ENCODE measurements around the gene KLF18.
"Not testable (repeated sequence)": the region's sequence is repeated elsewhere in the genome, so short reads cannot be mapped to it uniquely, and the experiment has no call there.

Gene KLF18

DNA sequence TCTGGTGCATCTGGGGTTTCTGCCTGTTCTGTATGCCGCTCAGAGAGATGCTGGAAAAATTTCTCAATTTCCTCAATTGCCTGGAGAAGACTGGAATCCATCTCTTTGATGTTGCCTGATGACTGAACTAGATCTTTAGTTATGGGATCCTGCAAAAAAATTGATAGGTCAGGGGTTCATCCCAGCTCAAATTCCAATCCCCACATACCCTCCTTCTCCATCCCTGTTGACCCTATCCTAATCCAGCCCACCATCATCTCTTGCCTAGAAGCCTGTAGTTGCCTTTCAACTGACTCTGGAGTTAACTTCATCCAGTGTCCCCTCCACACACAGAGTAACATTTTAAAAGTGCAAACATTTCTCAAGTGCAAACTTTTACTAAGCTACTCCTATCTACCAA, at the start of gene KLF18:
KLF18 (minus strand) TSS at position 101 of the 400 bp plus-strand sequence; CDS start at position 101, 0 bp downstream.
- intact Hi-C loops (cut with DNase I) = no loop called here
- no peak for DNase-seq

DNA sequence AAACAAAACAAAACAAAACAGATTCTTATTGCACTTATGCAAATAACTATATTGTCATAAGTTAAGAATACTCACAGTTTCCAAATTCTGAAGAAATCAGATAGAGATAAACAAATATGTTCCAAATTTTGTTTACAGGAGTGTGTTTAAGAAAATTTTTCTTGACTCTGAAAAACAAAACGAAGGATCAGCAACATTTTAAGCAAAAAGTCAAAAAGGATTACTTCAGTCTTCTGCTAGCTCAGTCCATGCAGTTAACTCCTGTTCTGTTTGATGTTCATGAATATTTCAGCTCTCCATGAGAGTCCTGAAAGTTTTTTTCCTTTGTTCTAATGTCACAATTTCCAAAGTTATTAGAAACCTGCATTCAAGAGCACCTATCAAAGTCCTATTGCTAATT, 33.2 kb upstream of the KLF18 start:
- intact Hi-C loops (cut with DNase I) = no loop called here

DNA sequence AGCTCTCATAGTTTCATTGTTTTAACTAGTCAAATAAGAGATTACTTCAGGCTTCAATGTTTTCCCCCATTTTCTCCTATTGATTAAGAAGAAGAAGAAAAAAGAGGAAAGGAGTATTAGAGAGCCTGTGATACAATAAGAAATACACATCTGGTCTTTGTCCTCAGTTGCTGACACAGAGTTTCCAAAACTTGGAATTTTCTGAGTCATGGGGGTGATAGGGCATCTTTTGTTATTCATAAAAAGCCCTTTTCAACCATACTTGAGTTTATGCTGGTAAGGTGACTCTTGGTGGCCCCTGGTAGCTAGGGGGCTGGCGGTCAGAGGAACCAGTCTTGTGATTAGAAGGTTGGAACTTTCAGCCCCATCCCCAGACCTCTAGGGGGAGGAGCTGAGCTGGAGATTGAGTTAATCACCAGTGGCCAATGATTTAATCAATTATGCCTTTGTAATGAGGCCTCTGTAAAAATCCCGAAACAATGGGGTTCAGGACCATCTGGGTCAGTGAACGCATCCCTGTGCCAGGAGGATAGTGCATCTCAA, 28.9 kb upstream of the KLF18 start:
- no peak for DNase-seq
- intact Hi-C loops (cut with DNase I) = no loop called here

More for the DNA sequence above, 33.2 kb upstream of the KLF18 start:
- no peak for DNase-seq

DNA sequence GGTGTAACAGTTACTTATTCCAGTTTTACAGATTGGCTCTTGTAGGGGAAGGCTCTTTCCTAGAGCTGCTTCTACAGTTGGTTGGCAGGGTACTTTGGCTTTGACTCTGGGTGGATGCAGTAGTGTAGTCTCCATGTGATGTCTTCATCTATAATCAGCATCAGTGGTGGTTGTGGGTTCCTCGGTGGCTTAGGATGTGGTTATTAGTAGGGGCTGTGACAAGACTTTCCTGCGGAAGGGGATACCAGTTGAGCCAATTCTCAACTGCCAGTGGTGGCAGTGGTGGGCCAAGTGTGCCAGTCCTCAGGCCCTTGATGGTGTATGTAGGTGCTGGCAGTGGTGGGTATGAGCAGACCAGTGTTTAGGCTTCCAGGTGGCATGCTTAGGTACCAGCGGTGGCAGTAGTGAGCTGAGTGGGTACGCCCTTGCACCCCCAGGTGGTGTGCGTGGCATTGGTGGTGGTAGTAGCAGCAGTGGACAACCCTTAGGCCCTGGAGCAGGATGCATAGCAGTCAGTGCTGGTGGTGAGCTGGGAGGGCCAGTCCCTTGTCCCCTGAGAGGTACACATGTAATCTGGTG, 27.2 kb upstream of the KLF18 start:
- intact Hi-C loops (cut with DNase I) = no loop called here
- DNase-seq = no peak

DNA sequence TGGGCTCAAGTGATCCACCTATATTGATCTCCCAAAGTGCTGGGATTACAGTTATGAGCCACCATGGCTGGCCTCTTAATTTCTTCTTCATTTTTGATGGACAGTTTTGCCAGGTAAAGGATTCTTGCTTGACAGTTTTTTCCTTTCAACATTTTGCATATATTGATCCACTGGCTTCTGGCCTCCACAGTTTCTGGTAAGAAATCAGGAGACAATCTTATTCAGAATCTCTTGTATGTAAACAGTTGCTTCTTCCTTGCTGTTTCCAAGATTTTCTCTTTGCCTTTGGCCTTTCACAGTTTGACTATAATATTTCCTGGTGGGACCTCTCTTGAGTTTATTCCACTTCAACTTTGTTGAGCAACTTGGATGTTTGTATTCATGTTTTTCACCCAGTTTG, 20.1 kb upstream of the KLF18 start:
- intact Hi-C loops (cut with DNase I) = no loop called here
- no peak for DNase-seq

DNA sequence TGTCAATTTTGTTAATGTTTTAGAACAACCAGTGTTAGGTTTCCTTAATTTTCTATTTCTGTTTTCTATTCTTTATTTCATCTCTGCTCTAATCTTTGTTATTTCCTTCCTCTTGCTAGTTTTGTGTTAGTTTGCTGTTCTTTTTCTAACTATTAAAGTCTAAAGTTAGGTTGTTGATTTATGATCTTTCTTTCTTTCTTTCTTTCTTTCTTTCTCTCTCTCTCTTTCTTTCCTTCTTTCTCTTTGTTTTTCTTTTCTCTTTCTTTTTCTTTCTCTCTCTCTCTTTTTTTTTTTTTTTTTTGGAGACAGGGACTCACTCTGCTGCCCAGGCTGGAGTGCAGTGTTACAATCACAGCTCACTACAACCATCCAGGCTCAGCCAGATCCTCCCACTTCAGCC, 17.4 kb upstream of the KLF18 start:
- no peak for DNase-seq
- intact Hi-C loops (cut with DNase I) = no loop called here

DNA sequence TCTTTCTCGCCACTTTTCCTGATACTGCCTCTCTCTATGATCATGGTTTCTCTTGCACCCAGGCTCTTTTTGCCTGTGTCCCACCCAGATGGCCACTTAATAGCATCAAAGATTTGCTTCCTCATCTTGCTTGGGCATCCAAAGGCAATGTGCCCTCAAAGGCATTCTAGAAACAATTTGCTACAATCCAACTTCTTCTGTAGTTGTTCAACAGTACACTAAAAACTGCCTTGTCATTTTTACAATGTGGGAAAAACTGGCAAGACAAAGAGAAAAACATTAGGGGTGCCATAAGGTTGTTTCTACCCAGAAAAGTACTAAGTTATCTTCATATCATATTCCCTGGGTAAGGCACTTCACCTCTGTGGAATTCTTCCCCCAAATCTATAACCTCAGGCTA, 16.5 kb upstream of the KLF18 start:
- intact Hi-C loops (cut with DNase I) = no loop called here
- no peak for DNase-seq

DNA sequence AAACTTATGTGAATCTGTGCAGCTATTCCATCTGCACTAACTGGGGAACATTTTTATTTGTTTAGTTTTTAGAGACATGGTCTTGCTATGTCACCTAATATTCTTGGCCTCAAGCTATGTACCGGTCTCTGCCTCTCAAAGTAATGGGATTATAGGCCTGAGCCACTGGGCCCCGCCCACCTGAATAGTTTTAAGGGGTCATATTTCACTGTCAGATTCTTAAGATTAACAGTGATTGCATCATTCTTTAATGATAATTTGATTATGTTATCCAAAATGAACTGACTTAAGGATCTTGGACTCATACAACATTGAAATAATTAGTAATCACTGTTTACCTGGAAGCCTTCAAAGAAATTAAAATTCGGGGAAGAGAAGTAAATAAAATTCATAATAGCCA, 12.6 kb upstream of the KLF18 start:
- intact Hi-C loops (cut with DNase I) = no loop called here
- no peak for DNase-seq

DNA sequence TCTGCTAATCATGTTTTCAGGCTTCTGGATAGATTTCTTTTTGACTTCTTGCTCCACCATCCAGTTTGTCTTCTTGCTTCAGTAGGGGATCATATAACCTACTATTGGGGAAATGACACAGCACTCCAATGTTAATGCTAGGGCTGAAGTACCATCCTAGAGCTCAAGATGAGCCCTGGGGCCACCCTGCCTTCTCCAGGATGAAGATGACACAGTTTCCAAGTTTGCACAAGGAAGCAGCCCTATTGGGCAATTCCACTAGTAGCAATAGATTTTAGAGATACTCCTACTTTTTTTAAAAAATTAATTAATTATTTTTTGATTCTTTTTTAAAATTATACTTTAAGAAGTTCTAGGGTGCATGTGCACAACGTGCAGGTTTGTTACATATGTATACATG, 11.3 kb upstream of the KLF18 start:
- DNase-seq = no peak
- intact Hi-C loops (cut with DNase I) = no loop called here

DNA sequence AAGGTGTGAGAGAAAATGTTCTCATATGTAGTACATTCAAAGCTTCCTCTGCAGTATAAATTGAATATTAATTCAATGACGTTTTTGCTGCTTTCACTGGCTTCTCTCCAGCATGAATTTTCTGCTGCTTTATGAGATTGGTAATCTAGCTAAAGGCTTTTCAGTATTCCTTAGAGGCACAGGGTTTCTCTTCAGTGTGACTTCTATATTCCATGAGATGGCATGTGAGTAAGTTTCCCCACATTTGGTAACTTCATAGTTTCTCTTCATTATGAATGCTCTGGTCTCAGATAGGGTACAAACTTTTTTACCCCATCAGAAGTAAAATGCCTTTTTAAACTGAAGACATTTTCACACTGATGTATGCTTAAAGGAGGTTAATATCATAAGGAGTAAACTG, 10.4 kb upstream of the KLF18 start:
- intact Hi-C loops (cut with DNase I) = no loop called here
- DNase-seq = no peak

DNA sequence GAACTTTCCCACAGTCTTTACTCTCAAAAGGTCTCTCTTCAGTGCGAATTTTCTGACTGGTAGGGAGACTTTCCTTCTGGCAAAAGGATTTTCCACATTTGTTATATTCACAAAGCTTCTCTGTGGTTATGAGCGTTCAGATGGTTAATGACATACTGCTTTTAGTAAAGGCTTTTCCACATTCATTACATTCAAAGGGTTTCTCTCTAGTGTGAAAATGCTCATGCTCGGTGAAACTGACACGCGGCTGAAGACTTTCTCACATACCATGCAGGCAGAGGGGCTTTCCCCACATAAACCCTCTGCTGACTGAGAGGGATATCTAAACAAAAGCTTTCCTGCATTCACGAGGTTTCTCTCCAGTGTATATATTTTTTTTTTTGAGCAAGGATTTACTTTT, 9.9 kb upstream of the KLF18 start:
- intact Hi-C loops (cut with DNase I) = no loop called here
- no peak for DNase-seq

DNA sequence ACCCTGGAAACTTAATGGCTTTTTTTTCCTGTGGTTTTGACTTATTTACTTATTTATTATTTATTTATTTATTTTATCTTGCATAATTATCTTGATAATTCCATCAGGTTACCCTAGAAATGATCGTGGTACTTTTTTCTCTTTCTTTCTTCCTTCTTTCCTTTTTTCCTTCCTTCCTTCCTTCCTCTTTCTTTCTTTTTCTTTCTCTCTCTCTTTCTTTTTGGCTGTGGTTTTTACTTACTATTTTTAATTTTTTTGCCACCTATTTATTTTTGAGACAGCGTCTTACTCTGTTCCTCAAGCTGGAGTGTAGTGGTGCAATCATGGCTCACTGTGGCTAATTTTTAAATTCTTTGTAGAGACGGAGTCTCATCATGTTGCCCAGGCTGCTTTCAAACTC, 6.2 kb upstream of the KLF18 start:
- intact Hi-C loops (cut with DNase I) = no loop called here
- DNase-seq = no peak

DNA sequence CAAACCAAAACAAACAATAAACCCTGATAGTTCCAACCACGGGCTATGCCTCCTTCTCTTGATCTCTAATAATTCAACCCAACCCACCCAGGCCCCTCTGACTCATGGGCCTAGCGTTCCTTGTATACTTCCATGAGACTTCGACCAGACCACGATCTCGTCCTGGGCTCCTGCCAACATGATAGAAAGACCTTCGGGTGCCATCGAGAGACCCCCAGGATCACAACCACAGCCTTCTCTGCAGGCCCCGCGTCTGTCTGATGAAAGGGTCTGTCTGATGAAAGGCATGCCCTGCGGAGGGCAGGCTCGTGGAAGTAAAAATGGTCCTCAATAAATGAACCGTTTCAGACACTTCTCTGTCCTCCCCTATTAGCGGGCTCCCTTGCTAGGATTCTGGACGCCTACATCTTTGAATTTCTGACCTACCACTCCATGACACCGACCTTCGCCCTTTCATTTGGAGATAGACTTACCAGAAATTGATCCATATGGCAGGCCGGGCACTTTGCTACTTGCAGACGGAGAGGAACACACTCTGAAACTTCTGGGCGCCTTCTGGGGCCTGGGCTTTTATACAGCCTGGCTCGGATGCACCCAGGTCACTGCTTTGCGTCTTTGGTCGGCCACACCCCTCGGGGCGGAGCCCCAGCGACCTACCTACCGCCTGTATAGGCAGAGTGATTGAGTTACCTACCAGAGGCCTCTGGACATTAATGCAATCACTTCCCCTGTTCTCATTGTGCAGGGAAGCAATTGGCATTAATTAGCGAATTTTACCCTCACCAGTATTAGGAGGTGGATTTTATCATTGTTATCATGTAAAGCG, 5.3 kb upstream of the KLF18 start:
- DNase-seq = no peak
- intact Hi-C loops (cut with DNase I) = no loop called here

DNA sequence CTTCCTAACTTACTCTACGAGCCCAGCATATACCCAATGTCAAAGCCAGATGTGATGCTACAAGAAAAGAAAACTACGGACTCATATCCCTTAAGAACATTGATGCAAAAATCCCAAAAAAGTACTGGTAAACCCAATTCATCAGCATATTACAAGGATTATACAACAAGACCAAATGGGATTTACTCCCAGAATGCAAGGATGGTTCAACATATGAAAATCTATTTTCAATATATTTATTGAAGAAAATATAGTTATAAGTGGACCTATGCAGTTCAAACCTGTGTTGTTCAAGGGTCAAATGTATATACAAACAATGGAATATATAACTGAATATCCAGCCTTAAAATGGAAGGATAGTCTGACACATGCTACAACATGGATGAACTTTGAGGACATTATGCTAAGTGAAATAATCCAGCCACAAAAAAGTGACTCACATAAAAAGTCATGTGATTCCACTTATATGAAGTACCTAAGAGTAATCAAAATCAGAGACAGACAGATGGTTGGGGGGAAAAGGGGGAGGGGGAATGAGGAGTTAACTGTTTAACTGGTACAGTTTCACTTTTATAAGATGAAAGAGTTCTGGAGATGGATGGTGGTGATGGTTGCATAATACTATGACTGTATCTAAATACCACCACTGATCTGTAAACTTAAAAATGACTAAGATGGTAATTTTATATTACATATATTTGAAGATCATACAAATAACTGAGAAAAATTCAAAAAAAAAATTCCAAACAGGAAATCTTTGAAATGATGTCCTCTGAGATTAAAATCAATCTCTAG, 3.7 kb upstream of the KLF18 start:
- DNase-seq = no peak
- intact Hi-C loops (cut with DNase I) = no loop called here

DNA sequence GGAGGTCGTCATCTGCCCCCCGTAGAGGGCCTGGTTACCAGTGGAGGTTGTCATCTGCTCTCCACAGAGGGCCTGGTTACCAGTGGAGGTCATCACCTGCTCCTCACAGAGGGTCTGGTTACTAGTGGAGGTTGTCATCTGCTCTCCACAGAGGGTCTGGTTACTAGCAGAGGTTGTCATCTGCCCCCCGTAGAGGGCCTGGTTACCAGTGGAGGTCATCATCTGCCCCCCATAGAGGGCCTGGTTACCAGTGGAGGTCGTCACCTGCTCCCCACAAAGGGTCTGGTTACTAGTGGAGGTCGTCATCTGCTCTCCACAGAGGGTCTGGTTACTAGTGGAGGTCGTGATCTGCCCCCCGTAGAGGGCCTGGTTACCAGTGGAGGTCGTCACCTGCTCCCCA, 1.9 kb downstream of the KLF18 start:
- DNase-seq; intact Hi-C loops (cut with DNase I): not testable (repeated sequence)

DNA sequence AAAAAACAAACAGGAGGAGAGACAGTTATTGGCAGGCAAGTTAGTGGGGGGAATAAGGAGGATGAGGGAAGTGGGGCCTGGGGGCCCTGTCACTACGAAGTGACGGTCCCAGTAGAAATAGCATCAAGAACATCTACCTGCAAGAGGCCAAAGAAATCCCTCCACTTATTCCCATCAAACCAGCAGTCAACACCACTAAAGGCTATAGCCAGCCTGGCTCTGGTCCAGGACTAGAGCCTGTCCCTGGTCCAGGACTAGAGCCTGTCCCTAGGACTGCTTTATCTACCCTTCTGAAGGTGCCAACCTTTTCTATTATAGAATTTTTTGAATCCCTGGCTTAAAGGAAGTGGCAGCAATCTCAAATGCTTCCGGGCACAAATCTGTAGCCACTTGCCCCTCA, 3.2 kb downstream of the KLF18 start:
- intact Hi-C loops (cut with DNase I) = no loop called here
- DNase-seq = no peak

DNA sequence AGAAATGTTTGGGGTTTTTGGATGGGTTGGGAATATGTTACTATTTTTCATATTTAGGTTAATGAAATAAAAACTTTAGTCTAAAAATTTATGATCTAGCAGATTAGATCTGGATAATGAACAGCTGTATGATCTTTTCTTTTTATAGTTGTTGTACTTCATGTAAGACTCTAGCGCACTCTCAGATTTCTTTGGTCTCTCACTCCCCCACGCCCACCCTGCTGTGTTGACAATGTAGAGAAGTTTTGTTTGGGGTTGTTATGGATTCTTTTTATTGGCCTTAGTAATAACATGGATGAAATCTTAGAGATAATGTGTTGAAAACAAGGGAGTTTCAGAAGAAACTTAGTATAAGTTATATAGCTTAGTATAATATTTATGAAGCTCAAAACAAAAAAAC, 5.5 kb downstream of the KLF18 start:
- DNase-seq = no peak
- intact Hi-C loops (cut with DNase I) = no loop called here

DNA sequence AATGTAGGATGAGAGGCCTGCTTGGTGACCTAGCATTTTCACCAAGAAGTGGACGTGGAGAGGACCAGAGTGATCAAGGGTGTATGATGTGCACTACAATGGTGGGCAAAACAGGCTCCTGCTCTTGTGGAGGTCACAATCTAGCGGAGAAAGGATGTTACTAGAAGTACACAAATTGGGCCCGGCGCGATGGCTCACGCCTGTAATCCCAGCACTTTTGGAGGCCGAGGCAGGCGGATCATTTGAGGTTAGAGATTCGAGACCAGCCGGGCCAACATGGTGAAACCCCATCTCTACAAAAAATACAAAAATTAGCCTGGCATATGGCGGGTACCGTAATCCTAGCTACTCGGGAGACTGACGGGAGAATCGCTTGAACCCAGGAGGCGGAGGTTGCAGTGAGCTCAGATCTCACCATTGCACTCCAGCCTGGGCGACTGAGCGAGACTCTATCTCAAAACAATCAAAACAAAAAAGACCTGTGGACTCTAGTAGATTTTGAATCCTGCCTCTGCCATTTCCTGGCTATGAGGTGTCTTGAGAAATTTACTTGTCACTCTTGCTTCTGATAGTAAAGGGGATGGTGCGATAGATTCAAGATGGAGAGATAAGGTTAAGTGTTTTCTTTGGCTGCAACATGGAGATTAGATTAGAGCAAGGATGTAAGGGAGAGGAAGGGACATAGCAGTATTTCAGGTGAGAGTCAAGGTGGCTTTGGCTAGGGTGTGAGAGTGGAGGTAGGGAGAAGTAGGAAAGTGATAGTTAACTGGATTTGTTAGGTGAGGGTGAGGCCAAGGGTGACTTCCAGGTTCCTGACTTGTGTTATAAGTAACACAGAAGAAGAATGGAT, 7.1 kb downstream of the KLF18 start:
- DNase-seq = no peak
- intact Hi-C loops (cut with DNase I) = no loop called here

DNA sequence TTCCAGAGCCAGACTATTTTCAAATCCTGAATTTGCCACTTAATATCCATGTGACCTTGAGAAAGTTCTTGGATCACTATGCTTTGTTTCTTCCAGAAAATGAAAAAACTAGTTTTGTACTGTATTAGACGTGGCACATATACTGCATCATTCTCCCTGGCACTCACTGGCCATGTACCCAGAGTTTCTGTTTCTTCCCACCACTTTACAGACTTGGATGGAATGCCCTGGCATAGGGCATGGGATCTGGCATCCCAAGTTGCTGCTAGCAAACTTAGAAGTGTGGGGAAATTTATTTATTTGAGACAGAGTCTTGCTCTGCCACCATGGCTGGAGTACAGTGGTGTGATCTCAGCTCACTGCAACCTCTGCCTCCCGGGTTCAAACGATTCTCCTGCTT, 10.0 kb downstream of the KLF18 start:
- no peak for DNase-seq
- intact Hi-C loops (cut with DNase I) = no loop called here

Data from head of caudate nucleus (tissue), 42 donors.